Measurements from ENCODE around the gene CXCL1.

Gene CXCL1

DNA sequence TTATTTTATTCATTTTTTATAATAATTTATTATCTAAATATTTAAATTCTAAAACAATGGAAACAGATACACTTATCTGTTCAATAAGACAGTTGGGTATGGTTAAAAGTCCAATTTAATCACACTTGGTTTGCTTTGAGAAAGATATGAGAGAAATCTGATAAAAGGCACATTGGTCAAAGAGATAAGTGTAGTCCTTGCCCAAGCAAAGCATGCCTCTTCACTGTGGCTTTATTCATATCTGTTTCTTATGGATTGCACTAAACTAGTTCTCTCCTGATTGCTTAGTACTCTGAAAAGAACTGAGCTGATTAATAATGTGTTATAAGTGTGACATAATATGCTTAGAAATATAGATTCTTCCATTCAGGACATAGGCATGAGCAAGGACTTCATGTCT lies 39.8 kb downstream of the CXCL1 start:
- Histone ChIP-seq H3K4me3 (ENCODE audit: low read length) (no peak overlapping the region), H3K27me3 (ENCODE audit: insufficient read depth, low read length) (no peaks in the 10 kb centered on the region), H3K4me1 (ENCODE audit: insufficient read depth, low read length) (no peaks in the 10 kb centered on the region), H3K9ac (ENCODE audit: low read depth, low read length) (no peak overlapping the region), H3K27ac (ENCODE audit: low read length) (no peak overlapping the region), H3K9me3 (ENCODE audit: insufficient read depth, low read depth, low read length) (no peaks in the 10 kb centered on the region), H3K36me3 (ENCODE audit: insufficient read depth, low read depth, low read length) (no peaks in the 10 kb centered on the region)

DNA sequence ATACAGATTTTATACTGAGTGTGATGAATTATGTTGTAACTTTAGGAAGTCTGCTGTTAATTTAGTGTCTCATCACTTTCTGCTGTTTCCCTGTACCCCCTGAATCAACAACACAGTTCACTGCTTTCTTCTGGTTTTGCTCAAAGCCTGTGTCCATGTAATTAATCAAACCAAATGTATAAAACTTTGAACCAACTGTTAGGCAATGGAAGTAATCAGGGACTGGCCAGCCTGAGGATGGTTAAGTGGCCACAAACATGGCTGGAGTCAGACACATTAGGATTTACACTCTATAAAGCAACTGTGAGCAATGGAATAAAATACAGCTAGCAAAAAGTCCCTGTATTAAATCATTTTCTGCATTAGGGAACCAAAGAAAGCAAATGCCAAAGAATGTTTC lies 42.6 kb downstream of the CXCL1 start:
- Histone ChIP-seq H3K4me1 (ENCODE audit: insufficient read depth, low read length) (no peaks in the 10 kb centered on the region), H3K27me3 (ENCODE audit: insufficient read depth, low read length) (no peaks in the 10 kb centered on the region), H3K4me3 (ENCODE audit: low read length) (no peak overlapping the region)

DNA sequence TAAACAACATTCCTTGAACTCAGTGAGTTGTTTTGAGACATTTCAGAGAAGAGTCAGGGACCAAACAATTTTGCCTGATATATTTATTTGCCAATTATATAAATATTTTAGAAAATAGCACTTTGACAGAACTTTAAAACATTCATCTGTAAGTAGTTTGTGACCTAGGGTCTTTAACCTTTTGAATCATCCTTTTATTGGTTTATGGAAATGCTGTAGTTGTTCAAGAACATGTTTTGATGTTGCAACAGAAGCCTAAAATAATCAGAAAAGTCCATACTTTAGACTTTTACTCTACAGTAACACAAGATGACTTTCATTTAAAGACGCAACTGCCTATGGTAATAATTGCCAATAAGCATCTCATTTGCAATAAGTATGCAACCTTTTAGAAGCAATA lies 43.0 kb downstream of the CXCL1 start:
- no peak overlapping the region for H3K9ac ChIP-seq (ENCODE audit: low read depth, low read length)
- H3K27me3 ChIP-seq (ENCODE audit: insufficient read depth, low read length), result no peaks in the 10 kb centered on the region
- no peaks in the 10 kb centered on the region for H3K9me3 ChIP-seq (ENCODE audit: insufficient read depth, low read depth, low read length)
- H3K4me3 ChIP-seq (ENCODE audit: low read length), result no peak overlapping the region
- no peaks in the 10 kb centered on the region for H3K36me3 ChIP-seq (ENCODE audit: insufficient read depth, low read depth, low read length)
- no peak overlapping the region for H3K27ac ChIP-seq (ENCODE audit: low read length)
- H3K4me1 ChIP-seq (ENCODE audit: insufficient read depth, low read length), result no peaks in the 10 kb centered on the region

More for the DNA sequence above, 42.6 kb downstream of the CXCL1 start:
- Histone ChIP-seq H3K9me3 (ENCODE audit: insufficient read depth, low read depth, low read length) (no peaks in the 10 kb centered on the region), H3K27ac (ENCODE audit: low read length) (no peak overlapping the region), H3K9ac (ENCODE audit: low read depth, low read length) (no peak overlapping the region), H3K36me3 (ENCODE audit: insufficient read depth, low read depth, low read length) (no peaks in the 10 kb centered on the region)

DNA sequence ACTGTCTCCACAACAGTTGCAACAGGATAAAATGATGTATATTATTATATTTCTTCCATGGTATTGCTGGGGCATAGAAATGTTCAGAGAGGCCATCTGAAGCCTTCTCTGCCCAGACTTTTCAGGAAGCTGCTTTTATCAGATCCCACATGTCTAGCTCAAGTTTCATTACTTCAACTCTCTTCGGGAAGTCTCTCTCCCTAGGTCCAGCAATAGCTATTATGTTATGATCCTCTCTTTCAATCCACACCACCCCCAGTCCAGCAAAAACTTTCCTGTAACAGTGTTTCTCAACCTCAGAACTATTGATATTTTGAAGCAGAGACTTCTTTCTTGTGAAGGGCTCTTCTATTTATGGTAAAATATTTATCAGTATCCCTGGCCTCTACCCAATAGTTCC lies 44.9 kb downstream of the CXCL1 start:
- Histone ChIP-seq H3K27ac (ENCODE audit: low read length) (no peak overlapping the region), H3K36me3 (ENCODE audit: insufficient read depth, low read depth, low read length) (no peaks in the 10 kb centered on the region), H3K4me3 (ENCODE audit: low read length) (no peak overlapping the region), H3K27me3 (ENCODE audit: insufficient read depth, low read length) (no peaks in the 10 kb centered on the region), H3K4me1 (ENCODE audit: insufficient read depth, low read length) (no peaks in the 10 kb centered on the region), H3K9me3 (ENCODE audit: insufficient read depth, low read depth, low read length) (no peaks in the 10 kb centered on the region), H3K9ac (ENCODE audit: low read depth, low read length) (no peak overlapping the region)

DNA sequence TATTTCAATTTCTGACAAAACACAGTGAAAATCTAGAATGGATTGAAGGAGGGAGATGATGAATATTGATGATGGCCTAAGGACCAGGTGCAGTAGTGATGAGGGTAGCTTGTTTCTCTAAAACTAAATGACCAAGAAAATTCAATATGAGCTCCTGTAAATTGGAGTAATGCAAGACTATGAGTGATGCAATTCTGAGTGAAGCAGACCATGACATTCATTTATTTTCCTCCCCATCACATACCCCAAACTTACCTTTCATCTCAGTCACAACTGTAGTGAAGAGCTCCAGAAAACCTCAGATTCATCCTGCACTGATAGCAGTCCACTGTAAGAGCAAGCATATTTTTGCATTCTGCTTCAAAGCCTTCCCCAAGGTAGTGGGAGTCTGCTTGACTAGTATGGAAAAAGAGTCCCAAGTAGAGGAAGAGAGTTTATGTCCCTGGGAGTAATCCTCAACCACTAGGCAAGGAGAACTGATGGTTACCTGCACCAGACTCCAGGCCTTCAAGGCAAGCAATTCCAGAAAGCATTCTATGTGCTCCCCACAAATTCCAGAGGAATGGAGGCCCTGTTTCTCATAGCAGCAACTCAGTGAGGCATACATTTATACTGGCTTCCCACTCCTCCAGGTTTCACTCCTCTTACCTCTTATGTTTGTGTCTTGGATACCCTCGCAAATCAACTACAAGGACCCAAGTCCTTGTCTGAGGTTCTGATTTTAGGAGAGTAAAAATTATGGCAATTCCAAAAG lies 47.2 kb downstream of the CXCL1 start:
- Histone ChIP-seq H3K27me3 (ENCODE audit: insufficient read depth, low read length) (no peaks in the 10 kb centered on the region), H3K4me3 (ENCODE audit: low read length) (no peak overlapping the region), H3K27ac (ENCODE audit: low read length) (no peak overlapping the region), H3K9me3 (ENCODE audit: insufficient read depth, low read depth, low read length) (no peaks in the 10 kb centered on the region), H3K9ac (ENCODE audit: low read depth, low read length) (no peak overlapping the region), H3K4me1 (ENCODE audit: insufficient read depth, low read length) (no peaks in the 10 kb centered on the region), H3K36me3 (ENCODE audit: insufficient read depth, low read depth, low read length) (no peaks in the 10 kb centered on the region)

DNA sequence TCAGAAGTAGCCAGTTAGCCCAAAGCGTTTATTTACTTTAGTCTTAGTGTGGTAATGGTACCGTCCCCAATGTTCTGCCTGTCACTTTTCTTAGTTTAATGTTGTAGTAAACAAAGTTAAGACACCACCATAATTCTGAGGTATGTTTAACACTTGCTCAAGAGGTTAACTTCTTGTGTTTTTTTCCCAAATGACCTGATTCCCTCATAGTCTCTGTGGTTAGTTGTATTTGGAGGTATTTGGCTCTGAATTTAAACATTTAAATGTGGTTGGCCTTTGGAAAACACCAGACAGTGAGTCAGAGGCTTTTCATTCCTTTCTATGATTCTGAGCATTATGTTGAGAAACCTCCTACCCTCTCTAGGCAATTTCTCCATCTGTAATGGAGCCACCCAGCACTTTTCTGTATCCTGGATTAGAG lies 47.9 kb downstream of the CXCL1 start:
- no peaks in the 10 kb centered on the region for H3K27me3 ChIP-seq (ENCODE audit: insufficient read depth, low read length)
- H3K36me3 ChIP-seq (ENCODE audit: insufficient read depth, low read depth, low read length), result no peaks in the 10 kb centered on the region
- no peaks in the 10 kb centered on the region for H3K4me1 ChIP-seq (ENCODE audit: insufficient read depth, low read length)
- H3K27ac ChIP-seq (ENCODE audit: low read length), result no peak overlapping the region
- H3K9me3 ChIP-seq (ENCODE audit: insufficient read depth, low read depth, low read length), result no peaks in the 10 kb centered on the region
- no peak overlapping the region for H3K9ac ChIP-seq (ENCODE audit: low read depth, low read length)
- H3K4me3 ChIP-seq (ENCODE audit: low read length), result no peak overlapping the region

DNA sequence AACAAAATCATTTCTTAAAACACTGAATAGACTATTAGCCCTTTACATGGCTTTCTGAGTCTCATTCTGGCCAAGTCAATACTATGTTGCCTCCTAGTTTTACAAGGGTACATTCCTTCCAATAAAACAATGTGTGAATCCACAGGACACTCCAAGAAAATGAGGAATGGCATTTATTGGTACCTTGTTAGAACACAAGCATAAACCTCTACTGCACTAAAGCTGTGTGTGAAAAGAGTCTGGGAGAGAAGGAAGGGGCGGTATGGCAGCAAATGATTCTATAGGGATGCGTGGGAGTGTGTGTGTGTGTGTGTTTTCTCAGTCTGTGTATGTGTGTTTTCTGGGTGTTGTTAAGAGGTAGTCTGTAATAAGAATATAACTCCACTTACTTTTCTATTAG lies 48.9 kb downstream of the CXCL1 start:
- Histone ChIP-seq H3K27ac (ENCODE audit: low read length) (no peak overlapping the region), H3K4me3 (ENCODE audit: low read length) (no peak overlapping the region), H3K4me1 (ENCODE audit: insufficient read depth, low read length) (no peaks in the 10 kb centered on the region), H3K36me3 (ENCODE audit: insufficient read depth, low read depth, low read length) (no peaks in the 10 kb centered on the region), H3K9ac (ENCODE audit: low read depth, low read length) (no peak overlapping the region), H3K27me3 (ENCODE audit: insufficient read depth, low read length) (no peaks in the 10 kb centered on the region), H3K9me3 (ENCODE audit: insufficient read depth, low read depth, low read length) (no peaks in the 10 kb centered on the region)

DNA sequence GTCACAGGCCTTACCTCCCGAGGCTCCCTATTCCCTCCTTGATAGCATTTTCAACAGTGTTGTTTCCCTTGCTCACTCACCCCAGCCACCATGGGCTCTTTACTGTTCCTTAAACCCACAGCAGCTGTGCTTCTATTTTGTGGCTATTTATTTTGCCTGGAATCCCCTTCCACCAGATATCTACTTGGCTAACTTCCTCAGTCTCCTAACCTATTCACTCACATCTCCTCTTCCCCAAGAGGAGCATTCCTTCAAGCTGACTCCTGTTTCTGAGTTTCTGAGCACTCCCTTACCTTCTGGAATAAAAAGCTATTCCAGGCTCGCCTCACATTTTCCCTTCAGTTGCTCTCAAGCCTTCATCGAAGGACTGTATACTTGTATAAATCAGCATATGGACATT lies 50.5 kb downstream of the CXCL1 start:
- no peaks in the 10 kb centered on the region for H3K27me3 ChIP-seq (ENCODE audit: insufficient read depth, low read length)
- H3K4me3 ChIP-seq (ENCODE audit: low read length), result no peak overlapping the region
- H3K9me3 ChIP-seq (ENCODE audit: insufficient read depth, low read depth, low read length), result no peaks in the 10 kb centered on the region
- H3K36me3 ChIP-seq (ENCODE audit: insufficient read depth, low read depth, low read length), result no peaks in the 10 kb centered on the region
- H3K9ac ChIP-seq (ENCODE audit: low read depth, low read length), result no peak overlapping the region
- H3K4me1 ChIP-seq (ENCODE audit: insufficient read depth, low read length), result no peaks in the 10 kb centered on the region
- H3K27ac ChIP-seq (ENCODE audit: low read length), result no peak overlapping the region
